ENCODE measurements around the gene PTPRT. TPM values are rescaled to one million over a fixed set of nuclear protein-coding genes. Genes with fewer than 3 reads are reported as not detected.

Gene PTPRT
- total and polyA plus RNA-seq, 9 donors = under 0.01 to 3.2 (median 0.22) TPM; not detected in 1

- no peak for TF ChIP-seq CTCF (IDR thresholded peaks at IDR 0.05)
- TF ChIP-seq EP300 (IDR thresholded peaks at IDR 0.05) = no peak
- Histone ChIP-seq H3K4me1 (ENCODE audit: insufficient read depth) (no peaks in the 10 kb centered on the region), H3K27ac (no peak overlapping the region), H3K9me3 (no peaks in the 10 kb centered on the region), H3K27me3 (no peaks in the 10 kb centered on the region), H3K36me3 (no peaks in the 10 kb centered on the region), H3K4me3 (no peak overlapping the region)
- intact Hi-C loops (cut with DNase I) = no loop called here
- DNase-seq = no peak
- 44 to 61% (median 44%) methylated on average over 7 of the region's 7 CpGs for WGBS, 3 donors
Observed at GRCh38 chr20:42576167-42576566, 613.5 kb downstream of the PTPRT start.

- no peaks in the 10 kb centered on the region for H3K27me3 ChIP-seq
- H3K27ac ChIP-seq = no peak overlapping the region
- H3K9me3 ChIP-seq = no peaks in the 10 kb centered on the region
- no peak for DNase-seq
- no peak for TF ChIP-seq CTCF (IDR thresholded peaks at IDR 0.05)
- no peak for TF ChIP-seq POLR2A (IDR thresholded peaks at IDR 0.05)
- TF ChIP-seq EP300 (IDR thresholded peaks at IDR 0.05) = no peak
- WGBS, 3 donors = 25 to 72% (median 52%) methylated on average over 2 of the region's 2 CpGs
- no peaks in the 10 kb centered on the region for H3K4me1 ChIP-seq (ENCODE audit: insufficient read depth)
- no peaks in the 10 kb centered on the region for H3K36me3 ChIP-seq
- intact Hi-C loops (cut with DNase I) = no loop called here
- no peak overlapping the region for H3K4me3 ChIP-seq
Observed at GRCh38 chr20:42572320-42573016, 617.2 kb downstream of the PTPRT start.

- WGBS, 3 donors = 78 to 92% (median 91%) methylated on average over 1 of the region's 1 CpG
- no peaks in the 10 kb centered on the region for H3K27me3 ChIP-seq
- no peak overlapping the region for H3K4me3 ChIP-seq
- no peak for TF ChIP-seq CTCF (IDR thresholded peaks at IDR 0.05)
- TF ChIP-seq EP300 (IDR thresholded peaks at IDR 0.05) = no peak
- TF ChIP-seq POLR2A (IDR thresholded peaks at IDR 0.05) = no peak
- no peaks in the 10 kb centered on the region for H3K4me1 ChIP-seq (ENCODE audit: insufficient read depth)
- intact Hi-C loops (cut with DNase I) = loop anchor here in 1 of 4 donors (10.0 kb wide), 1 partner anchor 347 kb away; no protein-coding TSS in a partner anchor
- H3K27ac ChIP-seq = no peak overlapping the region
- DNase-seq = no peak
- H3K36me3 ChIP-seq = no peaks in the 10 kb centered on the region
- H3K9me3 ChIP-seq = no peaks in the 10 kb centered on the region
Observed at GRCh38 chr20:42567409-42567808, 622.3 kb downstream of the PTPRT start.

- TF ChIP-seq EP300 (IDR thresholded peaks at IDR 0.05) (no peak), CTCF (IDR thresholded peaks at IDR 0.05) (no peak), POLR2A (IDR thresholded peaks at IDR 0.05) (no peak)
- intact Hi-C loops (cut with DNase I) = loop anchor here in 1 of 4 donors (10.0 kb wide), 1 partner anchor 349 kb away; no protein-coding TSS in a partner anchor
- Histone ChIP-seq H3K9me3 (no peaks in the 10 kb centered on the region), H3K4me1 (ENCODE audit: insufficient read depth) (no peaks in the 10 kb centered on the region), H3K27ac (no peak overlapping the region), H3K4me3 (no peak overlapping the region), H3K36me3 (no peaks in the 10 kb centered on the region), H3K27me3 (no peaks in the 10 kb centered on the region)
- no peak for DNase-seq
- 32 to 37% (median 33%) methylated on average over 9 of the region's 9 CpGs for WGBS, 3 donors
Observed at GRCh38 chr20:42565235-42565995, 624.3 kb downstream of the PTPRT start.

All from ovary (tissue), 9 donors.